NCI-H1092 (cell line): ENCODE results near the gene KCNJ13.
"Not testable (repeated sequence)": the region's sequence is repeated elsewhere in the genome, so short reads cannot be mapped to it uniquely, and the experiment has no call there.

Experiments used
- DNase-seq: peaks from one replicate; lab custom pipeline; 2025; lab: John Stamatoyannopoulos, UW

Gene KCNJ13

DNA sequence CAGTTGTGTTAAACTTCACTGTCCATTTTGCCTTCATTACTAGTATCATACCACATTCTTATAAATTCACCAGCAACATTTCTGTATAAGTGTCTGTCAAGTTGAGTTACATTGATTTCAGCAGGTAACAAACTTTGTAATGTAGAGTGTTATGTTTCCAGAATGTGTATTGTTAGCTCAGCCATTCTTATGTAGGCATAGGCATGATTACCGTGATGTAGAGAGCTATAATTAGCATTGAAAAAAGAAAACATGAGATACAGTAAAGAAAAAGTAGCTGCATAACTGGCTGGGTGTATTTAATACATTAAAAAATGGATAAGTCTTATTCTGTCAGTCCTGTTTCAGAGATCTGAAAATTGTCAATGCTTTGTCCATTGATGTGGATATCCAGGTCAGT is 8.5 kb downstream of the KCNJ13 start:
- no peak for DNase-seq

DNA sequence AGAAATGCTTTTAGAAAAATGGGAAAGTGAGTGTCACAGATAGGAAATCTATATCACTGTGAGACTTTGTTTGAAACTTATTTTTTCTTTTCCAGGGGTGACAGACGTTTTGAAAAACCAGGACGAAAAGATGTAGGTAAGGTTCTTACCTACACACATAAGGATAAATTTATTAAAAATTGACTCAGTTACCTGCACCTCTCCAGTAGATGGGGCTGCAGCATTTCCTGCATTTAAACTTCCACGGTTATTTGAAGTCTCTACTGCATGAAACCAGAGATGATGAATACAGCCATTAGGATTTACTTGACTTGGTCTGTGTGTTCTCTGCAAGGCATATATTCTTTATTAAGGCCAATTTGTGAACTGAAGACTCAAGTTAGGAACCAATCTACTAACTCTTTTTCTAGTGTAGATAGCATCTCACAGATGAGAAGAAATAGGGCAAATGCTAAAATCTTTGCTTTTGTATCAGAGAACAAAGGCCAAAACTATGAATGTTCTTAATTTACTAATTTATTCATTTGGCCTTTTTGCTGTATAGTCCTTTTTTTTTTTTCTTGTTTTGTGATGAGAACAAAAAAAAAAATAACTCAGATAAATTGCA is 15.0 kb downstream of the KCNJ13 start:
- DNase-seq = no peak

- no peak for DNase-seq
Observed at GRCh38 chr2:232757905-232758304, 18.5 kb downstream of the KCNJ13 start.

GRCh38 chr2:232750135-232750671 is 26.2 kb downstream of the KCNJ13 start:
- no peak for DNase-seq

- DNase-seq = no peak
Observed at GRCh38 chr2:232749331-232749730, 27.0 kb downstream of the KCNJ13 start.

- DNase-seq = no peak
Observed at GRCh38 chr2:232748038-232748437, 28.3 kb downstream of the KCNJ13 start.

DNA sequence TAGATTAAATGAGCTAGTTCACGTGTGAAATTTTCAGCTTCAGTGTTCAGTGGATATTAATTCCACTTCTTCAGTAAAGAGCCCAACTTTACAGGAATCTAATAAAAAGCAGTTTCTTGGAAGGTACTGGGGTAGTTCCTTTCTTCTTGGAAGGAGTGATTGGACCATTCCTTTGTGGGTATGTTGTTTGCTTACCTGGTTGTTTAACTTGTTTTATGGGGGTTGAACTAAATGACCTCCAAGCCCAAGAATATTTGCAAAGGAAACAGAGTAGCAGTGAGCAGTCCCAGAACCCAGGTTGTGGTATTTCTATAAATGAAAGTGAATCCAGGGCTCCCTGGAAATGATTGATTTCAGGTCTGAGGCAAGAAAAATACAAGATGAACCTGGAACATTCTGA is 31.4 kb downstream of the KCNJ13 start:
- no peak for DNase-seq

DNA sequence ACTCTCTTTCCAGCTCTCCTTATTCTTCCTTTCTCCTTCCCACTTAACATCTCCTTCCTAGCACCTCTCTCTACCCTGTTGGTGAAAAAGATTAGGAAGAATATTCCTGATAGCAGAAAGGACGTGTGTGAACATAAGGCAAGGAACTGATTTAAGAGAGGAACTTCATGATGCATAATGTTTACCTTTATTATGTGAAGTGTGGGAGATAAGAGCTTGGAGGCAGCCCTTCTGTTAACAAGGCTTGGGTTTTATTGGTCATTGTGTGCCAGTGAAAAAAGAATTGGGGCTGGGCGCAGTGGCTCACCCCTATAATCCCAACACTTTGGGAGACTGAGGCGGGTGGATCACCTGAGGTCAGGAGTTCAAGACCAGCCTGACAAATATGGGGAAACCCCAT is 34.4 kb downstream of the KCNJ13 start:
- no peak for DNase-seq

- no peak for DNase-seq
Observed at GRCh38 chr2:232741294-232741693, 35.1 kb downstream of the KCNJ13 start.

- no peak for DNase-seq
Observed at GRCh38 chr2:232731470-232731869, 44.9 kb downstream of the KCNJ13 start.

GRCh38 chr2:232728785-232729184 is 47.6 kb downstream of the KCNJ13 start:
- DNase-seq = no peak

DNA sequence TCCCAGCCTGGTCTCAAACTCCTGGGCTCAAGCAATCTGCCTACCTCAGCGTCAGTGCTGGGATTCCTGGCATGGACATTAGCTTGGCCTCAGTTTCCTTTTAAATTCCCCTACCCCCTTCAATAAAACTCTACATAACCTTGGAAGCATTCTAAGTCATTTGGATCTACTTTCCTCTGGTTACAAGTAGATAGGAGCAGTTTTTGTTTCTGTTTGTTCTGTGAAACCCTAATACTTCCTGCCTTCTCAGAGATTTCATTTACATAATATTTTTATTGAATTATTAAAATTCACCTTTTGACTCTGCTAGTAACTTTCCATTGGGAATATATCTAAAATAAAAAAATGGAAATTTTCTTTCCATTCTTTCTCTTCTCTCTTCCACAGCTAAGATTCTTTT is 53.3 kb downstream of the KCNJ13 start:
- DNase-seq = no peak

DNA sequence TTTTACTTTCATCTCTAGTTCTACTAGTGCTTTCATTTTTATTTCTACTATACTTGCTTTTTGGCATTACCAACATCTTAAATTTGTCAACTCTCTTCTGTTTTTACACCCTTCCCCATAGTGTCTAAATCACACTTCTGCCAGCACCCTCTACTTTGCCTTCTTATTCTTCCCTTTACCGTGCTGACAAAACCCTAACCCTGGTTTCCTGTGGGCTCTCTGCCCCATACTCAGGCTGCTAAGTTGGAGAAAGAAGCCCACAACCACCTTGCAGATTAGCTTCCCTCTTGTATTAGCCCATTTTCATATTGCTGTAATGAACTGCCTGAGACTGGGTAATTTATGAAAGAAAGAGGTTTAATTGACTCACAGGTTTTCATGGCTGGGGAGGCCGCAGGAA is 54.5 kb downstream of the KCNJ13 start:
- DNase-seq = no peak

GRCh38 chr2:232721261-232721660 is 55.1 kb downstream of the KCNJ13 start:
- DNase-seq = no peak

GRCh38 chr2:232720056-232720455 is 56.3 kb downstream of the KCNJ13 start:
- DNase-seq = not testable (repeated sequence)
